Keratinocyte (primary cell): ENCODE results near the gene PTPRU.

Experiments used
- EZH2 ChIP-seq: IDR thresholded peaks from one replicate; pipeline ENCODE4 v1.6.1; 2012; ENCODE audit warnings: inconsistent platforms, mild to moderate bottlenecking, low read length, moderate library complexity
- TF ChIP-seq, protein P1 (sequence below), 3 experiments: IDR thresholded peaks in 1 of 3; conservative IDR thresholded peaks in 1 of 3; optimal IDR thresholded peaks in 1 of 3; 2 replicates in 2 of 3; 3 replicates in 1 of 3; pipeline versions ENCODE3 to v1.5.1; 2011; ENCODE audit warnings: low read length in 3 of 3, mild to moderate bottlenecking in 3 of 3, moderate library complexity in 2 of 3, control low read depth in 1 of 3, inconsistent platforms in 1 of 3; ENCODE audit not compliant: insufficient read depth in 2 of 3; ENCODE audit errors: extremely low read depth in 1 of 3

- TF ChIP-seq, protein P1, sequence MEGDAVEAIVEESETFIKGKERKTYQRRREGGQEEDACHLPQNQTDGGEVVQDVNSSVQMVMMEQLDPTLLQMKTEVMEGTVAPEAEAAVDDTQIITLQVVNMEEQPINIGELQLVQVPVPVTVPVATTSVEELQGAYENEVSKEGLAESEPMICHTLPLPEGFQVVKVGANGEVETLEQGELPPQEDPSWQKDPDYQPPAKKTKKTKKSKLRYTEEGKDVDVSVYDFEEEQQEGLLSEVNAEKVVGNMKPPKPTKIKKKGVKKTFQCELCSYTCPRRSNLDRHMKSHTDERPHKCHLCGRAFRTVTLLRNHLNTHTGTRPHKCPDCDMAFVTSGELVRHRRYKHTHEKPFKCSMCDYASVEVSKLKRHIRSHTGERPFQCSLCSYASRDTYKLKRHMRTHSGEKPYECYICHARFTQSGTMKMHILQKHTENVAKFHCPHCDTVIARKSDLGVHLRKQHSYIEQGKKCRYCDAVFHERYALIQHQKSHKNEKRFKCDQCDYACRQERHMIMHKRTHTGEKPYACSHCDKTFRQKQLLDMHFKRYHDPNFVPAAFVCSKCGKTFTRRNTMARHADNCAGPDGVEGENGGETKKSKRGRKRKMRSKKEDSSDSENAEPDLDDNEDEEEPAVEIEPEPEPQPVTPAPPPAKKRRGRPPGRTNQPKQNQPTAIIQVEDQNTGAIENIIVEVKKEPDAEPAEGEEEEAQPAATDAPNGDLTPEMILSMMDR (optimal IDR thresholded peaks at IDR 0.05 in 1 of 3, IDR thresholded peaks at IDR 0.05 in 1 of 3, conservative IDR thresholded peaks at IDR 0.05 in 1 of 3; ENCODE audit: extremely low read depth in 1 of 3, insufficient read depth in 2 of 3, low read length in 3 of 3), result no peak
- no peak for TF ChIP-seq EZH2
Measured at GRCh38 chr1:29210278-29211085, 25.8 kb upstream of the PTPRU start.
